ENCODE data around the gene VKORC1L1. TPM values are rescaled to one million over a fixed set of nuclear protein-coding genes. Genes with fewer than 3 reads are reported as not detected.
A peak's percentile ranks its signal among the peaks of the same experiment; 100 is the strongest.
"Not testable (repeated sequence)": the region's sequence is repeated elsewhere in the genome, so short reads cannot be mapped to it uniquely, and the experiment has no call there.

The VKORC1L1 gene
- 29.2 to 32.5 TPM (median 31.8 TPM) in 3 replicates for total RNA-seq
- long read RNA-seq, full-length matches to known transcripts = 34 of 45 reads
- long read RNA-seq, partial matches to known transcripts = 0 of 45 reads
- long read RNA-seq, other reads (novel, unspliced or antisense) = 11 of 45 reads

GRCh38 chr7:65872776-65873581, at the start of gene VKORC1L1:
Gene VKORC1L1, plus strand, starts transcription at chr7:65873074. Its CDS starts 298 bp downstream, at chr7:65873372.
- TF ChIP-seq CTCF (IDR thresholded peaks at IDR 0.05) = no peak
- peak; percentile 97 for DNase-seq (ENCODE audit: low spot score)
- Mint-ChIP-seq H3K27me3 (ENCODE audit: low read depth) (no peaks in the 10 kb centered on the region), H3K4me1 (ENCODE audit: low read depth) (peaks cover 12% of the 10 kb centered on the region), H3K9me3 (ENCODE audit: low read depth) (no peaks in the 10 kb centered on the region), H3K4me3 (ENCODE audit: unreplicated experiment) (peak within 1 kb of the TSS; percentile 83), H3K27ac (ENCODE audit: unreplicated experiment) (peak within 1 kb of the TSS; percentile 91), H3K36me3 (ENCODE audit: low read depth) (no peaks in the 10 kb centered on the region)

DNA sequence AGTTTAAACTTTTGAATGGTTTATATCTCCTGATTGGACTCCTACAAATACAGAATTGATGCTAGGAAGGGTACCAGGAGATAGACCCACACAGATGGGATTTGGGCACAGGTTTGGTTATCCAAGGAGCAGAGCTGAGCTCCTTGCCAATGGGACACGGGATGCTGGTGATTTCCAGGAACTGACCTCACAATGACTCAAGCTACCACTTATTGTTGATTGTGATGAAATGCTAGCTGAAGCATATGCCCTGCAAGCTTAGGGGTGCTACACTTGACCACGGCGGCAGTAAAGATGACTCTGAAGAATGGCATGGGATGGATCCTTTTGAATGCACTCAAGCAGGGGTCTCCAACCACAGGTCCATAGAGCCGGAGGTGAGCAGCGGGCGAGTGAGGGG, 45.5 kb upstream of the VKORC1L1 start:
- no peaks in the 10 kb centered on the region for H3K27me3 Mint-ChIP-seq (ENCODE audit: low read depth)
- H3K4me1 Mint-ChIP-seq (ENCODE audit: low read depth) = no peaks in the 10 kb centered on the region
- no peak for TF ChIP-seq CTCF (IDR thresholded peaks at IDR 0.05)
- H3K36me3 Mint-ChIP-seq (ENCODE audit: low read depth) = no peaks in the 10 kb centered on the region
- no peak overlapping the region for H3K27ac Mint-ChIP-seq (ENCODE audit: unreplicated experiment)
- DNase-seq (ENCODE audit: low spot score) = no peak
- no peaks in the 10 kb centered on the region for H3K9me3 Mint-ChIP-seq (ENCODE audit: low read depth)
- no peak overlapping the region for H3K4me3 Mint-ChIP-seq (ENCODE audit: unreplicated experiment)

DNA sequence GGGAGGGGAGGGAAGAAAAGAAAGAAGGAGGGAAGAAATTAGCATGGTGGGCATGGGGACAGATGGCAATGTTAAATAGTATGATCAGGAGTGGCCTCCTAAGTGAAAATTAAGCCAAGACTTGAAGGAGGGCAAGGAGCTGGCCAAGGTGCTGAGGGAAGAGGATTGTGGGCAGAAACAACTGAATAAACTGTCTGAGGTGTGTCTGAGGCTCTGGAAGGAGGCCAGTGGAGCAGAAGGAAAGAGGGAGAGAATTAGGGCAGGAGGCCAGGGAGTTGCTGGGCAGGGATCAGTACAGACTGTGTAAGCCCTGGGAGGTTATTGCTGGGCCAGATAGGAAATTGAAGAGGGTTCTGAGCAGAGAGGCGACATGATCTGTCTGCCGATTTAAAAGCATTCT, 40.6 kb upstream of the VKORC1L1 start:
- Mint-ChIP-seq H3K36me3 (ENCODE audit: low read depth) (no peaks in the 10 kb centered on the region), H3K9me3 (ENCODE audit: low read depth) (no peaks in the 10 kb centered on the region), H3K27me3 (ENCODE audit: low read depth) (no peaks in the 10 kb centered on the region), H3K4me3 (ENCODE audit: unreplicated experiment) (no peak overlapping the region), H3K27ac (ENCODE audit: unreplicated experiment) (no peak overlapping the region), H3K4me1 (ENCODE audit: low read depth) (no peaks in the 10 kb centered on the region)
- no peak for DNase-seq (ENCODE audit: low spot score)
- no peak for TF ChIP-seq CTCF (IDR thresholded peaks at IDR 0.05)

DNA sequence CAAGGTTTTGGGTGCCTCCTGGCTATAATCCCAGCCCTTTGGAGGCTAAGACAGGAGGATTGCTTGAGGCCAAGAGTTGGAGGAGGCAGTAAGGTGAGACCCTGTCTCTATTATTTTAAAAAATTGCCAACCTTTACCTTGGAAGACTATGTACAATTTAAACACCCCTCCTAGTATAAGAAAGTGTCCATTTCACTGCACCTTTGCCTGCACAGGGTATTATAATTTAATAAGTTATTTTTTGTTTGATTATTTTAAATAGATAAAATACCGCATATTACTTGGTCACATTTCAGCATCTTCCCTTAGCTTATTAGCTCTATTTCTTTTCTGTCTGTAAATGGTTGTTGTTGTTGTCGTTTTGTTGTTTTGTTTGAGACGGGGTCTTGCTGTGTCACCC, 36.2 kb upstream of the VKORC1L1 start:
- not testable (repeated sequence) for H3K27ac Mint-ChIP-seq (ENCODE audit: unreplicated experiment)

DNA sequence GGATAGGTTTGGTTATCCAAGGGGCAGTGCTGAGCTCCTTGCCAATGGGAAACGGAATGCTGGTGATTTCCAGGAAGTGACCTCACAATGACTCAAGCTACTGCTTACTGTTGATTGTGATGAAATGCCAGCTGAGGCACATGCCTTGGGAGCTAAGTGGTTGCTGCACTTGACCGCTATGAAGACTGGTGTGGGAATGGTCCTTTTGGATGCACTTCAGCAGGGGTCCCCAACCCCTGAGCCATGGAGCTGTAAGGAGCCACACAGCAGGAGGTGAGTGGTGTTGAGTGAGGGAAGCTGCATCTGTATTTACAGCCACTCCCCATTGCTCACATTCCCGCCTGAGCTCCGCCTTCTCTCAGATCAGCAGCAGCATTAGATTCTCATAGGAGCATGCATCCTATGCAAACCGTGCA, 35.3 kb upstream of the VKORC1L1 start:
- H3K27ac Mint-ChIP-seq (ENCODE audit: unreplicated experiment); H3K36me3 Mint-ChIP-seq (ENCODE audit: low read depth); DNase-seq (ENCODE audit: low spot score); H3K27me3 Mint-ChIP-seq (ENCODE audit: low read depth); H3K4me1 Mint-ChIP-seq (ENCODE audit: low read depth); H3K9me3 Mint-ChIP-seq (ENCODE audit: low read depth); H3K4me3 Mint-ChIP-seq (ENCODE audit: unreplicated experiment): not testable (repeated sequence)

More for the DNA sequence above, 36.2 kb upstream of the VKORC1L1 start:
- DNase-seq (ENCODE audit: low spot score); H3K4me3 Mint-ChIP-seq (ENCODE audit: unreplicated experiment); H3K36me3 Mint-ChIP-seq (ENCODE audit: low read depth); H3K4me1 Mint-ChIP-seq (ENCODE audit: low read depth); H3K27me3 Mint-ChIP-seq (ENCODE audit: low read depth); H3K9me3 Mint-ChIP-seq (ENCODE audit: low read depth): not testable (repeated sequence)

DNA sequence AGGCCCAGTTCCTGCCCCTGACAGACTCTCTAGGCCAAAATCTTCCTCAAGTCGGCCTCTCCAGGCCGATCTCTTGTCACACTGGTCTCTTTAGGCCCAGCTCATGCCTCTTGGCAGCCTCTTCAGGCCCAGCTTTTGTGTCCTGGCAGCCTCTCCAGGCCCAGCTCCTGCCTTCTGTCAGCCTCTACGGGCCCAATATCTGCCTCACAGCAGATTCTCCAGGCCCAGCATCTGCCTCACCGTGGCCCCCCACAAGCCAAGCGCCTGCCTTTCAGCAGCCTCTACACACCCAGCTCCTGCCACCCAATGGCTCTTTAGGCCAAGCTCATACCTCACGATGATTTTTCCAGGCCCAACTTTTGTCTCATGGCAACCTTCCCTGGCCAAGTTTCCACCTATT, 33.0 kb upstream of the VKORC1L1 start:
- TF ChIP-seq CTCF (IDR thresholded peaks at IDR 0.05) = no peak
- H3K36me3 Mint-ChIP-seq (ENCODE audit: low read depth) = no peaks in the 10 kb centered on the region
- no peaks in the 10 kb centered on the region for H3K4me1 Mint-ChIP-seq (ENCODE audit: low read depth)
- H3K9me3 Mint-ChIP-seq (ENCODE audit: low read depth) = no peaks in the 10 kb centered on the region
- H3K27ac Mint-ChIP-seq (ENCODE audit: unreplicated experiment) = no peak overlapping the region
- no peak for DNase-seq (ENCODE audit: low spot score)
- H3K4me3 Mint-ChIP-seq (ENCODE audit: unreplicated experiment) = no peak overlapping the region
- H3K27me3 Mint-ChIP-seq (ENCODE audit: low read depth) = no peaks in the 10 kb centered on the region

All from chondrocyte (in vitro differentiated cells).